ENCODE results near the gene BMS1.
A peak's percentile ranks its signal among the peaks of the same experiment; 100 is the strongest.

The BMS1 gene

GRCh38 chr10:42868530-42868929 is 85.9 kb downstream of the BMS1 start:
- DNase-seq: no peak

- DNase-seq: no peak
These were observed 87.4 kb downstream of the BMS1 start for GRCh38 chr10:42869977-42870350.

GRCh38 chr10:42871138-42871641 is 88.6 kb downstream of the BMS1 start:
- DNase-seq: peak; percentile 13

- no peak for DNase-seq
These were observed 89.2 kb downstream of the BMS1 start for GRCh38 chr10:42871823-42872222.

- no peak for DNase-seq
These were observed 90.4 kb downstream of the BMS1 start for GRCh38 chr10:42872865-42873435.

- no peak for DNase-seq
These were observed 92.3 kb downstream of the BMS1 start for GRCh38 chr10:42874713-42875387.

- DNase-seq: no peak
These were observed 92.8 kb downstream of the BMS1 start for GRCh38 chr10:42875388-42875755.

- no peak for DNase-seq
These were observed 93.3 kb downstream of the BMS1 start for GRCh38 chr10:42875798-42876341.

- no peak for DNase-seq
These were observed 93.9 kb downstream of the BMS1 start for GRCh38 chr10:42876476-42876875.

- DNase-seq: no peak
These were observed 94.3 kb downstream of the BMS1 start for GRCh38 chr10:42876945-42877344.

- DNase-seq: no peak
These were observed 95.0 kb downstream of the BMS1 start for GRCh38 chr10:42877496-42878030.

GRCh38 chr10:42878134-42878820 is 95.7 kb downstream of the BMS1 start:
- DNase-seq: no peak

GRCh38 chr10:42878821-42879195 is 96.2 kb downstream of the BMS1 start:
- DNase-seq: no peak

- DNase-seq: no peak
These were observed 97.0 kb downstream of the BMS1 start for GRCh38 chr10:42879380-42880254.

GRCh38 chr10:42880255-42880620 is 97.6 kb downstream of the BMS1 start:
- DNase-seq: no peak

- no peak for DNase-seq
These were observed 100.0 kb downstream of the BMS1 start for GRCh38 chr10:42882597-42882996.
